Measurements from ENCODE around the gene SLF2.

SLF2 gene

DNA sequence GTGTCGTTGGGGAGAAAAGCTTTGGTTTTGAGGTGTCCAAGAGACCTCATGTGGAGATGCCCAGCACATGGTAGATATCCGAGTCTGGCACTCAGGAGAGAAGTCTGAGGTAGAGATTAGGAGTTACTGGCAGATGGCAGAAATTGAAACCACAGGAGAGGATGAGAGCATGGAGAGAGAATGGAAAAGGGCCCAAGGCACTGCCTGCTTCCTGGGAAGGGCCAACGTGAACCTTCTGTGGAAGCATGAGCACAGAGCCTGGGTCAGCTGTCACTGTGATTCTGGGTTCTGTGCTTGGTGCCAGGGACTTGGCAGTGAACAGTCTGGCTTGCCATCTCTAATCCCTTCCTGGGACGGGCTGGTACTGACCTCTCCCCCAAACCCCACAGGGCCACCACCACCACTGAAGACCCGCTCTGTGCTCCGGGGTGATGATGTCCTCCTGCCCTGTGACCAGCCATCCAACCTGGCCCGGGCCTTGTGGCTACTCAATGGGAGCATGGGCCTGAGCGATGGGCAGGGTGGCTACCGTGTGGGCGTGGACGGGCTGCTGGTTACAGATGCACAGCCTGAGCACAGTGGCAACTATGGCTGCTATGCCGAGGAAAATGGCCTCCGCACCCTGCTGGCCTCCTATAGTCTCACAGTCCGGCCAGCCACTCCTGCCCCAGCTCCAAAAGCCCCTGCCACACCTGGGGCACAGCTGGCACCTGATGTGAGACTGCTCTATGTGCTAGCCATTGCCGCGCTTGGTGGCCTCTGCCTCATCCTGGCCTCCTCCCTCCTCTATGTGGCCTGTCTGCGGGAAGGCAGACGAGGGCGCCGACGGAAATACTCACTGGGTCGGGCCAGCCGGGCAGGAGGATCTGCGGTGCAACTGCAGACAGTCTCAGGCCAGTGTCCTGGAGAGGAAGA is 70.4 kb downstream of the SLF2 start:
- no peak for DNase-seq

DNA sequence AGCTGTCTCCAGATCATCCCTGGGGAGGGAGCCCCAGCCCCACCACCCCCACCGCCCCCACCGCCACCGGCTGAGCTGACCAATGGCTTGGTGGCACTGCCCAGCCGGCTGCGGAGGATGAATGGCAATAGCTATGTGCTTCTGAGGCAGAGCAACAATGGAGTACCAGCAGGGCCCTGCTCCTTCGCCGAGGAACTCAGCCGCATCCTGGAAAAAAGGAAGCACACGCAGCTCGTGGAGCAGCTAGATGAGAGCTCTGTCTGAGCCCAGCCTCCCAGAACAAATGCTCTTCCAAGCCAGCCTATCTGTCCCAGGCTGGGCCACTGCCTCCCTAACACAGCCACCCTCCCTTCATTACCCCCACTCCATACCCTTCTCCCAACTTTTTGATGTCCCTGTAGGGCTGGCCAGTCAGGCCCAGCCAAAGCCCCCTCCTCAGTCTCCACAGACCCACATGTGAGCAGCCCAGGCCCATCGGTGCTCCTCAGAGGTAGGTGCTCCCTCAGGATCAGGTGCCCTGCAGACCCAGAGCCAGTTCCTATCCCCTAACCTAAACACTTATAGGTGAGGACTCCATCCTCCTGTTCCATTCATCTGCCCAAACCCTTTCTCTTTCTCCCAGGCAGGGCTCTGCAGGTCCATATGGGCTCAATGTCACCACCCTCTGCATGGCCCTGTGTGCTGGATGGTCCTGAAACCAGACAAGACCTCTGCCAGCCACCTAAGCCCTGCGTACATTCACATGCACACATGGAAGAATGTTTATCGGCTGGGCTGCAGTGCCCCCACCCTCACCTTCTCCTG is 71.3 kb downstream of the SLF2 start:
- DNase-seq: no peak

DNA sequence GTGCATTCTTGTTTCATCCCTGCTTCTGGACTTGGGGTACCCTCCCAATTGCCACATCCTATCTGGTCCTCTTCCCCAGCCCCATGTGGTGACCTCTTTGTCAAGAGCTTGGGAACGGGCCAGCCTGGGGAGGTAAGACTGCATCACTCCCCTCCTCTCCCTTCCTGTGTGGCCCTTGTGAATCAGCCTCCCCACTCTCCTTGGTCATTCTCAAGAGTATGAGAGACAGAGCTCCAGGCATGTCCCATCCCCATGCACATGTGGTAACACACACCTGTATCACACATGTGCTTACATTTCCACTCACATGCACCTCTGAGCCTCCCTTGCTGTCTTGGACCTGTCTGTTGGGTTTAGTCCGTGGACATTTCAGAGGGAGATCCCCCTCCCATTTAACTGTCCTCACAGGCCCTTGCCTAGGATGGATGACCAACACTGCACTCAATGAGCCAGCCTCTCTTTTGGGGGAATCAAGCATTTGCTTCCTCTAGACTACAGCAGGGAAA is 72.0 kb downstream of the SLF2 start:
- DNase-seq: no peak

DNA sequence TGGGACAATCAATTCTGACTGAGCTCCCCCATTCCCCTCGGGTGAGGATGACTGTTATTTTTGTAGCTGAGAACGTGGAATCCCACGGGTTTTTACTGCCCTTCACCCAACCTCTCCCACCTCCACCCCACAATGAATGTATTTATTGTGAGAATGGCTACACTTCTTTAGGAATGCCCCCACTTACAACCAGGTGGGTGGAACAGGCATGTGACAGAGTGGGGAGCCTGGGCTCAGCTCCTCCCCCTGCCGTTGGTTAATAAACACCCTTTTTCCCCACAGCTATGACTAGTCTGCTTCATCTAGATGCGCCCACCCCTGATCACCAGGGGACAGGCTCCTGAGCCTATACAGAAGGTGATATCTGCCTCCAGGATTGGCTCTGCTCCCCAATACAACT is 72.6 kb downstream of the SLF2 start:
- no peak for DNase-seq

DNA sequence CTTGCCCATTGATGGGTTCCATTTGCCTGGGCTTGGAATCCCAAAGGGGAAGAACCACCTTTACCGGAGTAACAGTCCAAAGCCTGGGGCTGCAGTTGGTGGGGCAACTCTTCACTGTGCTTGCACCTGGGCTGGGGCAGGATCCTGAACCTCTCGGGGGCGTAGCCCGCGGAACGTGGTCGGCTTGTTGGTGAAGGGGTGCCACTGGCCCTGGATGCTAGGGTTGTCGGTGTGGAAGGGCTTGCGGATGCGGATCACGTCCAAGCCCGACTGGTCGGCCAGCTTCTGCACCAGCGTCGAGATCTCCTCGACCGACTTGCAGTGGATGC is 73.8 kb downstream of the SLF2 start:
- DNase-seq: no peak

DNA sequence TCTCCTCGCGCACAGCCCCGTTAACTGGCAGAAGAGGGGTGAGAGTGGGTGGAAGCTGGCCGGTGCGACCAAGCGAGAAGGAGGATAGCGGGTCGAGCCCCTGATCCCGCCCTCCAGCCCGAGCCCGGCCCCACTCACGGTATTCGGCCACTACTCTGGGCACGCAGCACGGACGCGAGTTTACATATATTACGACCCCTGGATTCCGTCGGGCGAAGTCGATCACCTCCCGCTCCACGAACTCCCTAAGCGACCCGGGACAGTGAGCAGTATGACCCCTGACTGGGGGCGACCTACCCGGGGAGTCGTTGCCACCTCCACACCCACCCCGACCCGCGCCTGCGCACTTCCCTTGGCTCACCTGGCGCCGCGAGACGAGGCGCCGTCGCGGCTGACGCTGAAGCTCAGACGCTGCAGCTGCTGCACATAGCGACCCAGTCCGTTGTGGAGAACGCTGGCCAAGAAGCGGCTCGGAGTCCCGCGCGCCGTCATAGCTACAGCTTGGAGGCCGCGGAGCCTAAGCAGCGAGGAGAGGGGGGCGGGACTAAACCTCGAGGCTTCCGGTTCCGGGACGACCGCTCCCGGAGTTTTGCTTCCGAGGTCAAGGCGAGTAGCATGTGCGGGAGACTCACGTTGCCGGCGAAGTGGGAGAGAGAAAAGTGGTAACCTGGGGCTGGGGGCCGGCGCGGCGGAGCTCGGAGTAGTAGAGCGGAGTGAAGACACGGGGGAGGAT is 74.4 kb downstream of the SLF2 start, which contains the start of the genes MRPL43 and TWNK:
TSS of gene MRPL43 (minus strand) at position 546 of the 733 bp plus-strand sequence. CDS start at position 492, 54 bp downstream.
TSS of gene TWNK (plus strand) at position 592 of the 733 bp plus-strand sequence. CDS start 668 bp downstream, outside the sequence.
- DNase-seq: peak; percentile 84

DNA sequence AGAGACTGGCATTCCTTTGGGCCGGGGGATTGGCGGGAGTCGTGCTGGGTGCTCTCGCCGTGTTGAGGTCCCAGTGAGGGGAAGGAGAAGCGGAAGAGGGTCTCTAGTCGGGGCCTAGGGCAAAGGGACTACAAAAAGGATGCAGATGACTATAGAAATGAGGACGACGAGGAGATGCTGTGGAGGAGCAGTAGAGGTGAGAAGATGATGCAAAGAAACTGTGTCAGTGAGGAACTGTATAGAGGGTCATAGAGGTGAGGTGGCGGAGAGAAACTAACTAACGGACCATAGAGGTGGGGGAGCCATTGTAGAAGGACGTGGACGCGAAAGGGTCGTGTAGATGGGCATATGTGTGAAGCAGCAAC is 74.9 kb downstream of the SLF2 start:
- DNase-seq: no peak

DNA sequence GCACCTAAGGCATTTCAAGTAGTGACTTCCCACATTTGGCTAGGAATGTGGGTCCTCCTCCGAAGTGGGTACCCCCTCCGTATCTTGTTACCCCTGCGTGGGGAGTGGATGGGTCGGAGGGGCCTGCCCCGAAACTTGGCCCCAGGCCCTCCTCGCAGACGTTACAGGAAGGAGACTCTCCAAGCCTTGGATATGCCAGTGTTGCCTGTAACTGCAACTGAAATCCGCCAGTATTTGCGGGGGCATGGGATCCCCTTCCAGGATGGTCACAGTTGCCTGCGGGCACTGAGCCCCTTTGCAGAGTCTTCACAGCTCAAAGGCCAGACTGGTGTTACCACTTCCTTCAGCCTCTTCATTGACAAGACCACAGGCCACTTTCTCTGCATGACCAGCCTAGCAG is 75.4 kb downstream of the SLF2 start:
- DNase-seq: no peak

DNA sequence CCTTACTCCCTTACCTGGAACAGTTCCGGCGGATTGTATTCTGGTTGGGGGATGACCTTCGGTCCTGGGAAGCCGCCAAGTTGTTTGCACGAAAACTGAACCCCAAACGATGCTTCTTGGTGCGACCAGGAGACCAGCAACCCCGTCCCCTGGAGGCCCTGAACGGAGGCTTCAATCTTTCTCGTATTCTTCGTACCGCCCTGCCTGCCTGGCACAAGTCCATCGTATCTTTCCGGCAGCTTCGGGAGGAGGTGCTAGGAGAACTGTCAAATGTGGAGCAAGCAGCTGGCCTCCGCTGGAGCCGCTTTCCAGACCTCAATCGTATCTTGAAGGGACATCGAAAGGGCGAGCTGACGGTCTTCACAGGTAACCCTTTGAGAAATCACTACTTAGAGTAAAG is 76.3 kb downstream of the SLF2 start:
- DNase-seq: no peak

DNA sequence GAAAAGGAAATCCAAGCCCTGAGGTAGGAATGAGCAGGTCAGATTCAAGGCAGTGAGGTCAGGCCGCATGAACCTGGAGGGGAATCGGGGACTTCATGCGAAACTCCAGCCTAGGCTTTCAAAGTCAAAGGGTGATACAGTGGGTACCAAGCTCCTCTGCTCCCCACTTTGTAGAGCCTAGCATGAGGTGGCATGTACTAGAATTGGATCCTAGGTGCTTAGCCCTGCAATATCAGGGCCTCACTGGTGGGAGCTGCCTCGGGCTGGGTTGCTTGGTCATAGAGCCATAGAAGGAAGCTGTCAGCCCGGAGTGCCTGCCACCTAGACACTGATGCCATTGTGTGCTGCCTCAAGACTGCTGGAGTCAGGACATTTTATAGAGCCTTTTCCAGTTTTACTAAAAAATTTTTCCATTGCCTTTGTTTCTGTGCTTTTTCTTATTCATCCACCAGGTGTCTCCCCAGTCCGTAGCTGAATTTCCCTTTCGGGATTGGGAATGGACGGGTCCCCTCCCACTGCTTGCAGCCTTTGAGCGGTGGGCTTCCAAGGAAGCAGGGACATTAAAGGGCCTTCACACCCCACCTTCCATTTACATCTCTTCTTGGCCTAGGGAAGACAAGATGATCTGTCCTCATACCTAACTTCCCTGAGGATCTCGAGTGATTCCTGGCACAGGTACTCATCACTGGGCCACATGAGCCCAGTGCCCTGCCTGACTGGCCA is 81.4 kb downstream of the SLF2 start:
- no peak for DNase-seq

DNA sequence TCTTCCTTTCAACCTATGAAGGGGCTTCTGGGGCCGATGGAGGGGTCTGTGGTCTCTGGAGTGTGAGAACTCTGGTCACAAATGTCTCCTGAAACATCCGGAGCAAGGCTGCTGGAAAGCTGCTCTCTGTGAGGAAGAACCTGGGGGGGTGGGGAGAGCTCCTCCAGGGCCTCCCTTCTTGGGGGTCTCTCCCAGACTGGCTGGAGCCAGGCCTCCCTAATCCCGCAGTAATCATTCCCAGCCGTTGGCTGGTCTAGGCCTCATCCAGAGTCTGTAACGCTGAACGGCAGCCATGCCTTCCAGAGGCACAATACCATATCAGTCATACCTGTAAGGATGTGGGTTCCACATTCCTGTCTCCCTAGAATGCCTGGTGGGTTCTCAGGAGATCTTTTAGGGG is 82.4 kb downstream of the SLF2 start:
- DNase-seq: no peak

DNA sequence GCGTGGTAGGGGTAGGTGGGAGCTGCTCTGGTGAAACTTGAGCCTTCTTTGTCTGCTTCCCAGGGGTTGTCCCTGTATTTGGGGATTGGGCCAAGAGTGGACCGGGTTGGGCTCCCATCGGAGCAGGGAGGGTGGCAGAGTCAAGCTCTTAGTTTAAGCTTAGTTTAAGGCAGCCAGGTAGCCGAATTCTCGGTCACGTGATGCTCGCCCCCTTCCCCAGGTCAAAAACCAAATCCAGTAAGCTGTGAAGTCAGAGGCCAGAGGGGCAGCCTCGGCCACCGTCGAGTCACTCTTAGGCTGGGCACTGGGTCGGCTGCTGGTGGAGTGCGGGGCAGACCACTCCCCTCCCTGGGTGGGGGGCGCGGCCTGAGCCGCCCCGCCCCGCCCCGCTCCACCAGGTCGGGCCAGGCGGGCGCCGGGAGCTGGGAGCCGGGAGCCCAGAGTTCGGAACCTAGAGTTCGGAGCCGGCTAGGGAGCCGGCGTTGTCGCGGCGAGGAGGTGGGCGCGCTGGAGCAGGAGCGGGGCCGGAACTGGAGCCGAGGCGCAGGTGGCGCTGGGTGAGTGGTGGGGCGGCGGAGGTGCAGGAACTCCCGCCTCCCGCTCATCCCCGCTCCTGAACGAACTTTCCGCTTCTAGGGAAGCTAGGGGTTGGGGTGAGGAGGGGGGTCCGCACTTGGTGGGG is 84.1 kb downstream of the SLF2 start:
- no peak for DNase-seq

DNA sequence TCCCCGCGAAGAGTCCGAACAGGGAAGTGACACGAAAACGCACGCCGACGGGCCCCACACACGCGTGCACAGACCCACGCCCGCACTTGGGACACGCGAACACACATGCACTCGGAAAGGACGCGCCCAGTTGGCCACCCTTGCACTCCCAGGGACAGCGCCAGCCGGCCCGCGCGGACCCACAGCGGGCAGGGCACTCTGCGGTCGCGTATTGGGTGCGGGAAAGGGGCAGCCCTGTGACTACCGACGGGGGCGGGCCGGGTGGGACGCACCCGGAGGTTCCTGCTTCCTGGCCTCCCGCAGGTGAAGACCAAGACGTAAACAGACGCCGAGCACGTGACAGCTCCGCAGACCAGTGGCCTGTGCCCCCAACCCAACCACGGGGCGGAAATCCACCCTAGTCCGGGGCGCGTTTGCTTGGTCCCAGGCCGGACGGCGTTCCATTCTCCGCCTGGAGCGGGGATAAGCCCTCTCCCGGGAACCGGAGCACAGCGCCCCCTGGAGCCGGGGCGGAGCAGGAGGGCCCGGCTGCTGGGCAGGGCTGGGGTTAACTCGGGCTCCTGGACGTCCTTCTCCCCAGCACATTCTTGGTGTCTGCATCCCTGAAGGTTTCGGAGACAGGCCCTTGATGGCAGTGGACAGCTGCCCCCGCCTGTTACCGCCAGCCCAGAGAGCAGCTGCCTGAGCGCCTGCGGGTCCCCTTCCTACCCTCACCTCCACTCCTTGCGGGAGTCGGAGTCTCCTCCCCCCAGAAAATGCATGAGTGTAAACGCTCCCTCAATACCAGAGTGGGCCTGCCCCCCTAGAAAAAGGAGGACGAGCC is 84.8 kb downstream of the SLF2 start:
- DNase-seq: peak; percentile 55

DNA sequence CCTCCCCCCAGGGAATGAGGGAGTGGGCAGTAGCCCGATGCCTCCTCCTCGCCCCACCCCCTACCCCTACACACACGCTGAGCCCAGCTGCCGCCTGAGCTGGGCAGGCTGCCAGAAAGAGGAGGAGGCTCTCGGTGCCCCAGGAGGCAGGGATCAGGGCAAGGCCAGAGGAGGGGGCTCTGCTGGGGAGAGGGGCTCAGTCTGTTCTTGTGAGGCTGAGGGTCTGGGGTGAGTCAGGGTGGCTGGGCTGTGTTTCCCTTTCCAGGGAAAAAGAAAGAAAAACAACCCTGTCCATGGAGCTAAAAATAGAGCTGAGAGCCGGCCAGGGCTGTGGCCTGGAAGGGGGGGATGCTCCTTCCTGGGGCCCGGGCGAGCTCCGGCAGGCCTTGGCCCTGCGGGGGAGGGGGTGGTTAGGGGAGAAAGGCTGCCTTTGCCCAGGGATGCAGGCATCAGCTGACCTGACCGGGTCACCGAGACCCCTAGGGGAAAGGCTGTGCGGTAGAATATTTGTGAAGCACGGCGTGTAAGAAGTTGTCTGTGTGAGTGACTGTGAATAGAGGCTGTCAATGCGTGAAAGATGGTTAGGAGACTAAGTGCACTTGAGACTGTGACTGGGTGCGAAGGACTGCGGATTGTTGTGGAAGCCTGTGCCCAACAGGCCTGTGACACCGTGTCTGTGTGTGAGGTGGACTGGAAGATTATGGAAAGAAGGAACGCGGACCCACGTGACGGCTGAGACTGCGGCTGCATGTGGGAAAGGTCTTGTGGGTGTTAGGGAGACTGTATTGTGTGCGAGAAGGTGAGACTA is 85.6 kb downstream of the SLF2 start:
- peak; percentile 43 for DNase-seq

DNA sequence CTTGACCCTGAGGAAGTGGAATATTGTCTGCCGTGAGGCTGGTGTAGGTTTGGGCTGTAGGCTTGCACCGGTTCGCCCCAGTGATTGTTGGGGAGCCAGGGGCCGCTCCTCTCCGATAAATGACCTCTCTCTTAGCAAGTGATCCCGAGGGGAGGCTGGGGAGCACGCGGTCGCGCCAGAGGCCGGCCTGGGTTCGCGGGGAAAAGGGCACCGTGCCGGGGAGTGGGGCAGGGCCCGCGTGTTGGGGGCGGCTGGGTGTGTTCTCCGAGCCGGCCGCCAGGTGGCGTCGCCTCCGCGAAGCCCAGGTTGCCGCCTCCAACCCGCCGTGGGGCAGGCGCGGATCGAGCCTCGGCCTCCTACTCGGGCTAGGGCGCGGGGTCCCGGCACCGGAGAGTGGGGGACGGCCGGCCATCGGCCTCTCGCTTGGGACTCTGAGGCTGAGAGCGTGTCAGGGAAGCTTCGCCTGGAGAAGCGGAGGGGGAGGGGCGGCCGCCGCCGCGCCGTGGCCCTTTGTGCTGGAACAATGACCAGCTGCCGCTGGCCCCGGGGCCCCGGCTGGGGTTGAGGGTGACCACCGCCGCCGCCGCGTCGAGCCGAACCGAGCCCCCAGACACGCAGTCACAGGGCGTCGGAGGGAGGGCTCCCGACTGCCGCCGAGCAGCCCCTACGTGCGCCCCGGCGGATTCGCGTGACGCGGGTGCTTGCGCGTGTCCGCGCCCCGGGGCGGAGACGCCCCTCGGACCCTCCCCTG is 86.4 kb downstream of the SLF2 start:
- peak; percentile 72 for DNase-seq

DNA sequence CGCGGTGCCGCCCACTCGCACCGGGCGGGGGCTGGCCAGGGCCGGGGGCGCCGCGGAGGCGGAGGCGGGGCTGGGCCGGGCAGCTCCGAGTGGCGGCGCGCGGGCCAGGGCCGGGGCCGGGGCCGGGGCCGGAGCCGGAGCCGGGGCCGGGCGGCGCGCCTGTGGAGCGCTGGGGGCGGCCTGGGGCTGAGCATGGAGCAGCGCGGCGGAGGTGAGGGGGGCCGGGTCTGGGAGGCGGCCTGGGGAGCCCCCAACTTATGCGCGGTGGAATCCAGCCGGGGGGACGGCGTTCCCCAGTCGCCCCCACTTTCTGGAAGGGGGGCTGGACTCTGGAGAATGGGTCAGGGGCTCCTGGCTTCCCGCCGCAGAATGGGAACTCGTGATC is 87.0 kb downstream of the SLF2 start, which contains the start of gene LZTS2:
TSS of gene LZTS2 (plus strand) at position 67 of the 385 bp plus-strand sequence. CDS start 2,731 bp downstream, outside the sequence.
- no peak for DNase-seq

DNA sequence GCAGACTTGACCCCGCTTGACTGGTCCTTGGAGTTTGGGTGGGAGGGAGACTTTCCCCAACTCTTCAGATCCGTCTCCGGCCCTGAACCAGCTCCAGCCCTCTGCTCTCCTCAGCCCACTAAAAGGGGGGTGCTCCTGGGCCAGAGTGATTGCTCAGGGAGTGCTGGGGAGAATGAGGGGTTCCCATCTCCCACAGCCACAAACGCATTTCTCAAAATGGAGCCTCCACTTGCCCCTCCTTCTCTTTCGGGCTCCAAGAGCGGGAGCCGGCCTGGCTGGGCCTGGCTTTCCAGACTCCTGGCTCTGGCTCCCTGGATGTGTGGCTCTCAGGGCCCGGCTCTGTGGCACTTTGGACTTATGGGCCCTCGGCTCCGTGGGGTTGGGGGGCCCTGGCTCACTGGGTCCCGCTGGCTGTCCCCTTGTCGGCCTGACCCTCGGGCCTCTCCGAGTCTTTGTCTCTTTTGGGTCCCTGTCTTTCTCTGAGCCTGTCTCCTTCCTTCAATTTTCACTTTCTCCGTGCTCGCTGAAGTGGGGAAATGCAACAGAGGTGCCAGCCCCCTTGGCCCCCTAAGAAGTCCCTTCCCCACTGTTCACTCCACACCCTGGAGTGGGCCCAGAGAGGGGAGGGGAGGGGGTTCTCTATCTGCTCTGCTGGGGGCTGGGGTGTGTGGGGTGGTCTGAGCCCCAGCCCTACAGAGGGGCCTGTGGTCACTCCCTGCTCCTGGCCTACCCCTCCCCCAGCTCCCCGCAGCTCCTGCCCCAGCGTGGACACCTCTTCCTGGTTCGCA is 87.6 kb downstream of the SLF2 start:
- DNase-seq: no peak

Data from activated T-cell treated with anti-CD3 and anti-CD28 coated beads for 4 hours (primary cell).